ENCODE data around the gene STARD13. TPM values are rescaled to one million over a fixed set of nuclear protein-coding genes. Genes with fewer than 3 reads are reported as not detected.

STARD13 gene
- total RNA-seq, 4 donors from 2014 or later = 52.0 to 114 (median 89.2) TPM

DNA sequence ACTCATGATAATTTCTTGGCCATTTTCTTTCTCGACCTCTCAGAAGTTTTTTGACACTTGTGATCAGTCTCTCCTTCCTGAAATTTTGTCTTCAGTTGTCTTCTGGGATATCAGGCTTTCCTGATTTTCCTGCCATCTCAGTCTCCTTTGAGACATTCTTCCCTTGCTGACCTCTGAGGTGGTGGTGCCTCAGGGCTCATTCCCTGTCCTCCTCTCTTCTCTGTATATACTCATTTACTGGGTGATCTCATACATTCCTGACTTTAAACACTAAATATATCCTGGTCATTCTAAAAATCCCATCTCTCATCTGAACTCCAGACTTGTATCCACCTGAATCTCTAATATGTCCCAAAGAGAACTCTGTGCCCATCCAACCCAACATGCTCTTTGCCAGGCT lies 31.3 kb upstream of the STARD13 start:
- intact Hi-C loops (cut with DNase I) = no loop called here
- H3K4me3 ChIP-seq (replicated peaks in 1 of 3) = no peak overlapping the region
- peaks cover 4 to 20% of the 10 kb centered on the region in 2 donors for H3K4me1 ChIP-seq
- H3K9me3 ChIP-seq = no peaks in the 10 kb centered on the region
- TF ChIP-seq, protein P1, sequence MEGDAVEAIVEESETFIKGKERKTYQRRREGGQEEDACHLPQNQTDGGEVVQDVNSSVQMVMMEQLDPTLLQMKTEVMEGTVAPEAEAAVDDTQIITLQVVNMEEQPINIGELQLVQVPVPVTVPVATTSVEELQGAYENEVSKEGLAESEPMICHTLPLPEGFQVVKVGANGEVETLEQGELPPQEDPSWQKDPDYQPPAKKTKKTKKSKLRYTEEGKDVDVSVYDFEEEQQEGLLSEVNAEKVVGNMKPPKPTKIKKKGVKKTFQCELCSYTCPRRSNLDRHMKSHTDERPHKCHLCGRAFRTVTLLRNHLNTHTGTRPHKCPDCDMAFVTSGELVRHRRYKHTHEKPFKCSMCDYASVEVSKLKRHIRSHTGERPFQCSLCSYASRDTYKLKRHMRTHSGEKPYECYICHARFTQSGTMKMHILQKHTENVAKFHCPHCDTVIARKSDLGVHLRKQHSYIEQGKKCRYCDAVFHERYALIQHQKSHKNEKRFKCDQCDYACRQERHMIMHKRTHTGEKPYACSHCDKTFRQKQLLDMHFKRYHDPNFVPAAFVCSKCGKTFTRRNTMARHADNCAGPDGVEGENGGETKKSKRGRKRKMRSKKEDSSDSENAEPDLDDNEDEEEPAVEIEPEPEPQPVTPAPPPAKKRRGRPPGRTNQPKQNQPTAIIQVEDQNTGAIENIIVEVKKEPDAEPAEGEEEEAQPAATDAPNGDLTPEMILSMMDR (IDR thresholded peaks at IDR 0.05) = no peak
- TF ChIP-seq POLR2A (IDR thresholded peaks at IDR 0.05) = no peak
- WGBS, 2 donors = 91 to 97% methylated on average over 1 of the region's 1 CpG
- DNase-seq = no peak
- no peaks in the 10 kb centered on the region for H3K27me3 ChIP-seq
- no peak overlapping the region for H3K27ac ChIP-seq
- no peaks in the 10 kb centered on the region for H3K36me3 ChIP-seq

- Histone ChIP-seq H3K9me3 (no peaks in the 10 kb centered on the region), H3K27me3 (no peaks in the 10 kb centered on the region), H3K4me3 (replicated peaks in 1 of 3) (no peak overlapping the region), H3K27ac (peak overlapping the region in 1 of 3 donors; percentile 15), H3K4me1 (peaks cover 3 to 10% of the 10 kb centered on the region in 2 donors), H3K36me3 (no peaks in the 10 kb centered on the region)
- 61 to 74% methylated on average over 1 of the region's 1 CpG for WGBS, 2 donors
- TF ChIP-seq POLR2A (IDR thresholded peaks at IDR 0.05) = no peak
- TF ChIP-seq, protein P1 (IDR thresholded peaks at IDR 0.05) = no peak
- no peak for DNase-seq
- intact Hi-C loops (cut with DNase I) = no loop called here
Measured at GRCh38 chr13:33313504-33313903, 27.9 kb upstream of the STARD13 start.

DNA sequence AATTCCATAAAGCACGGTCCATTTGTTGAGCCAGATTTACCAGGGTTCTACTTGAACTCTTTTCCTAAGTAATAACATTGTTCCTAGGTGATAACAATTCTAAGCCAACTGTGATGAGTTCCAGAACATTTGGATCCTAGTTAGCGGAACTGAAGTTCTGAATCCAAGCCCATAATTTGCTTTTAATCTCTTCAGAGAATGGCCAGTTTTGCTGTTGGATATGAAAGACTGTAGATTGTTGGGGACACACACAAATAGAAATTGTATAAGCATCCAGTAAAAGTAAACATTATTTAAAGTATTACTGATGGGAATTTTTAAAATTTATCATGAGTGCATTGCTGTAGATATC lies 27.3 kb upstream of the STARD13 start:
- WGBS, 2 donors = 81 to 85% methylated on average over 2 of the region's 2 CpGs
- peaks cover 8 to 13% of the 10 kb centered on the region in 2 donors for H3K4me1 ChIP-seq

GRCh38 chr13:33312150-33312860 lies 26.8 kb upstream of the STARD13 start:
- H3K4me1 ChIP-seq = peaks cover 12 to 15% of the 10 kb centered on the region in 2 donors
- WGBS, 2 donors = 63 to 68% methylated on average over 4 of the region's 4 CpGs
- no peaks in the 10 kb centered on the region for H3K9me3 ChIP-seq
- H3K4me3 ChIP-seq (replicated peaks in 1 of 3) = no peak overlapping the region
- peak overlapping the region in 1 of 3 donors; percentile 15 for H3K27ac ChIP-seq
- no peak for DNase-seq
- no peaks in the 10 kb centered on the region for H3K36me3 ChIP-seq
- intact Hi-C loops (cut with DNase I) = no loop called here
- TF ChIP-seq, protein P1 (IDR thresholded peaks at IDR 0.05) = peak in 2 of 6 experiments; percentile 19 to 26
- TF ChIP-seq POLR2A (IDR thresholded peaks at IDR 0.05) = no peak
- no peaks in the 10 kb centered on the region for H3K27me3 ChIP-seq

More for the DNA sequence above, 27.3 kb upstream of the STARD13 start:
- Histone ChIP-seq H3K27me3 (no peaks in the 10 kb centered on the region), H3K27ac (peak overlapping the region in 1 of 3 donors; percentile 15), H3K9me3 (no peaks in the 10 kb centered on the region), H3K4me3 (replicated peaks in 1 of 3) (no peak overlapping the region), H3K36me3 (no peaks in the 10 kb centered on the region)
- intact Hi-C loops (cut with DNase I) = no loop called here
- DNase-seq = no peak
- TF ChIP-seq POLR2A (IDR thresholded peaks at IDR 0.05) = no peak
- TF ChIP-seq, protein P1 (IDR thresholded peaks at IDR 0.05) = no peak

GRCh38 chr13:33311040-33311439 lies 25.5 kb upstream of the STARD13 start:
- intact Hi-C loops (cut with DNase I) = no loop called here
- Histone ChIP-seq H3K36me3 (no peaks in the 10 kb centered on the region), H3K9me3 (no peaks in the 10 kb centered on the region), H3K4me3 (replicated peaks in 1 of 3) (no peak overlapping the region), H3K27me3 (no peaks in the 10 kb centered on the region), H3K4me1 (peaks cover 12 to 15% of the 10 kb centered on the region in 2 donors), H3K27ac (no peak overlapping the region)
- no peak for DNase-seq
- no peak for TF ChIP-seq POLR2A (IDR thresholded peaks at IDR 0.05)
- TF ChIP-seq, protein P1 (IDR thresholded peaks at IDR 0.05) = no peak
- WGBS, 2 donors = 93 to 95% methylated on average over 2 of the region's 2 CpGs
